H9 (cell line): Measurements from ENCODE around the gene RNF26. TPM values are rescaled to one million over a fixed set of nuclear protein-coding genes. Genes with fewer than 3 reads are reported as not detected.

Source experiments
- DNase-seq: peaks from one replicate; pipeline ENCODE4 v3.0.0-alpha.2; 2017
- H2AFZ ChIP-seq: one replicate; pipeline ENCODE4 v1.6.1; 2013; ENCODE audit warnings: mild to moderate bottlenecking, low read length, control low read depth, moderate library complexity
- H2AK5ac ChIP-seq: 2 replicates; pipeline ENCODE4 v1.6.1; 2013; ENCODE audit warnings: low read length, control low read depth, mixed read lengths; ENCODE audit not compliant: insufficient read length
- H2BK120ac ChIP-seq: one replicate; pipeline ENCODE4 v1.6.1; 2013; ENCODE audit warnings: low read depth, mild to moderate bottlenecking, low read length, control low read depth, inconsistent platforms; ENCODE audit not compliant: poor library complexity, severe bottlenecking
- H2BK12ac ChIP-seq: 2 replicates; pipeline ENCODE4 v1.6.1; 2013; ENCODE audit warnings: low read length, control low read depth, mixed read lengths, low read depth; ENCODE audit not compliant: insufficient read length
- H2BK15ac ChIP-seq: 2 replicates; pipeline ENCODE4 v1.6.1; 2013; ENCODE audit warnings: low read depth, low read length, control low read depth
- H2BK20ac ChIP-seq: one replicate; pipeline ENCODE4 v1.6.1; 2013; ENCODE audit warnings: low read depth, mild to moderate bottlenecking, low read length, control low read depth, inconsistent platforms; ENCODE audit not compliant: poor library complexity, severe bottlenecking
- H2BK5ac ChIP-seq: 2 replicates; pipeline ENCODE4 v1.6.1; 2013; ENCODE audit warnings: low read length, control low read depth, mixed read lengths; ENCODE audit not compliant: insufficient read length
- H3K14ac ChIP-seq: 2 replicates; pipeline ENCODE4 v1.6.1; 2013; ENCODE audit warnings: low read length, control low read depth; ENCODE audit not compliant: insufficient read depth
- H3K18ac ChIP-seq: 2 replicates; pipeline ENCODE4 v1.6.1; 2013; ENCODE audit warnings: low read depth, mild to moderate bottlenecking, mixed read lengths, low read length, control low read depth; ENCODE audit not compliant: insufficient read length
- H3K23ac ChIP-seq: 2 replicates; pipeline ENCODE4 v1.6.1; 2013; ENCODE audit warnings: low read length, control low read depth, mixed read lengths, low read depth; ENCODE audit not compliant: insufficient read length
- H3K23me2 ChIP-seq: 2 replicates; pipeline ENCODE4 v1.6.1; 2013; ENCODE audit warnings: low read depth, mild to moderate bottlenecking, mixed read lengths, low read length, control low read depth; ENCODE audit not compliant: insufficient read length, poor library complexity, severe bottlenecking
- H3K27ac ChIP-seq: 2 replicates; pipeline ENCODE4 v1.5.1; 2013; ENCODE audit warnings: low read length, control low read depth, mixed read lengths, low read depth; ENCODE audit not compliant: insufficient read length
- H3K27me3 ChIP-seq: 2 replicates; pipeline ENCODE4 v1.6.1; 2013; ENCODE audit warnings: low read length, control low read depth, inconsistent platforms; ENCODE audit not compliant: insufficient read depth
- H3K4ac ChIP-seq: 2 replicates; pipeline ENCODE4 v1.6.1; 2013; ENCODE audit warnings: low read depth, mild to moderate bottlenecking, control low read depth, inconsistent platforms, low read length, moderate library complexity
- H3K4me1 ChIP-seq: 2 replicates; pipeline ENCODE4 v1.6.1; 2013; ENCODE audit warnings: low read length, control low read depth, inconsistent platforms; ENCODE audit not compliant: insufficient read depth
- H3K4me2 ChIP-seq: 2 replicates; pipeline ENCODE4 v1.6.1; 2013; ENCODE audit warnings: low read length, control low read depth, mixed read lengths; ENCODE audit not compliant: insufficient read length, insufficient read depth
- H3K56ac ChIP-seq: 2 replicates; pipeline ENCODE4 v1.6.1; 2013; ENCODE audit warnings: low read depth, mild to moderate bottlenecking, mixed read lengths, low read length, control low read depth; ENCODE audit not compliant: insufficient read length
- H3K79me1 ChIP-seq: 2 replicates; pipeline ENCODE4 v1.6.1; 2013; ENCODE audit warnings: low read depth, mild to moderate bottlenecking, moderate library complexity, low read length, control low read depth, inconsistent platforms; ENCODE audit not compliant: insufficient read depth, poor library complexity, severe bottlenecking
- H3K79me2 ChIP-seq: 2 replicates; pipeline ENCODE4 v1.6.1; 2013; ENCODE audit warnings: low read length, control low read depth, inconsistent platforms; ENCODE audit not compliant: insufficient read depth
- H3K9ac ChIP-seq: 2 replicates; pipeline ENCODE4 v1.6.1; 2013; ENCODE audit warnings: low read length, control low read depth, mixed read lengths; ENCODE audit not compliant: insufficient read length; ENCODE audit errors: extremely low read depth
- H3K9me3 ChIP-seq: one replicate; pipeline ENCODE4 v1.6.1; 2013; ENCODE audit warnings: low read depth, low read length, inconsistent platforms; ENCODE audit not compliant: control insufficient read depth
- H3T11ph ChIP-seq: one replicate; pipeline ENCODE4 v1.6.1; 2013; ENCODE audit warnings: mild to moderate bottlenecking, low read length, control low read depth, inconsistent platforms
- H4K20me1 ChIP-seq: one replicate; pipeline ENCODE4 v1.6.1; 2013; ENCODE audit not compliant: control insufficient read depth, insufficient read length, insufficient read depth
- H4K5ac ChIP-seq: 2 replicates; pipeline ENCODE4 v1.6.1; 2013; ENCODE audit warnings: low read depth, mild to moderate bottlenecking, mixed read lengths, low read length, control low read depth; ENCODE audit not compliant: insufficient read length
- H4K8ac ChIP-seq: replicated peaks from 2 replicates; pipeline ENCODE4 v1.6.1; 2013; ENCODE audit warnings: low read length, control low read depth, mixed read lengths, low read depth; ENCODE audit not compliant: insufficient read length
- H4K91ac ChIP-seq: 2 replicates; pipeline ENCODE4 v1.6.1; 2013; ENCODE audit warnings: low read depth, mild to moderate bottlenecking, moderate library complexity, mixed read lengths, low read length, control low read depth; ENCODE audit not compliant: insufficient read length
- H3K27ac Mint-ChIP-seq, 3 experiments: 2 replicates in 2 of 3; 3 replicates in 1 of 3; pipeline ENCODE4 v1.8.0; 2020 to 2021; ENCODE audit warnings: mixed read lengths in 3 of 3, mild to moderate bottlenecking in 1 of 3, moderate library complexity in 1 of 3
- H3K27me3 Mint-ChIP-seq: 2 replicates; pipeline ENCODE4 v1.8.0; 2021; ENCODE audit warnings: low read depth, mild to moderate bottlenecking, moderate library complexity, mixed read lengths
- H3K36me3 Mint-ChIP-seq, 3 experiments: 2 replicates in 2 of 3; 3 replicates in 1 of 3; pipeline ENCODE4 v1.8.0; 2020 to 2021; ENCODE audit warnings: low read depth in 3 of 3, mixed read lengths in 3 of 3; ENCODE audit not compliant: insufficient read depth in 1 of 3
- H3K4me1 Mint-ChIP-seq, 2 experiments: 2 replicates each; pipeline ENCODE4 v1.8.0; 2020; ENCODE audit warnings: mixed read lengths in 2 of 2
- H3K4me3 Mint-ChIP-seq, 2 experiments: 2 replicates in 1 of 2; 3 replicates in 1 of 2; pipeline ENCODE4 v1.8.0; 2020 to 2021; ENCODE audit warnings: mild to moderate bottlenecking in 2 of 2, mixed read lengths in 2 of 2, moderate library complexity in 1 of 2
- H3K9me3 Mint-ChIP-seq, 2 experiments: 2 replicates in 1 of 2; 3 replicates in 1 of 2; pipeline ENCODE4 v1.8.0; 2020; ENCODE audit warnings: mild to moderate bottlenecking in 2 of 2, mixed read lengths in 2 of 2, moderate library complexity in 1 of 2
- CTCF ChIP-seq: fragments of 200-600 bp; sonication (generic); conservative IDR thresholded peaks from 3 replicates; pipeline ENCODE4 v1.8.0; 2021; ENCODE audit warnings: antibody characterized with exemption, mild to moderate bottlenecking
- WGBS: extraction: QIAGEN DNeasy Blood & Tissue Kit; methylation state at CpG from one replicate; pipeline ENCODE4 v1.1.7; 2013; ENCODE audit warnings: missing lambda C conversion rate, low lambda C conversion rate, mixed read lengths; ENCODE audit not compliant: insufficient read length; ENCODE audit errors: extremely low coverage; 5-methylcytosine and 5-hydroxymethylcytosine counted together
- total RNA-seq: library from RNA; stranded (reverse); gene quantifications from 2 replicates; pipeline ENCODE4 v1.2.1, GENCODE V29; 2021

The RNF26 gene
- total RNA-seq, 1 experiment from 2014 or later, result 57.6 TPM

DNA sequence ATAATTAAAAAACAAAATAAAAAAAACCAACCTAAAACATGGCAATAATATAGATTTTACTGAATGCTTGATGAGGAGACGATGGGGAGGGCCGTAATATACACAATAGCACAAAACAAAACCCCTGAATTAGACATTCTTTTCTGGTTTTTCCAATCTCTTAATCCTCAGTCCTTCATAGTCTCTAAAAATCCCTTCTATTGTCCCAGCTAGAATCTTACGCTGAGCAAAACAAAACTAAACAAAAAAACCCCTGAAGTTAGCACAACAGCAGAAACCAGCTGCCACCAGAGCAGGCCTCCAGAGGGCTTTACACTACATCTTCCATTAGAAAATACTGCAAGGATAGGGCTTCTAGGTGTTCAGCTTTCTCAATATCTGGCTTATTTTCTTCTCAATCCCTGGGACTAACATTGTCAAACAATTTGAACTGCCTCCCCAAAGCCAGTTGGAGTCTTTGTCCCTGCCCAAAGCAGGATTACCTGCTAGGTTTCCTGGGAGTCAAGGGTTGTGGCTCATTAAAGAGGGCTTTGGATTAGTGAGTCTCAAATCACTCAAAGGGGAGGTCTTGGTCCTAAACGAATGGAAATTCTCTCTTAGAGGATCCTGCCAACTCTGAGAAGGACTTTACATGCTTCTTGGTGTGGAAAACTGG is 2.1 kb upstream of the RNF26 start:
- H3K9ac ChIP-seq, result no peak overlapping the region
- no peak overlapping the region for H3K56ac ChIP-seq
- DNase-seq, result no peak
- TF ChIP-seq CTCF, result no peak
- peak overlapping the region in 1 of 3 experiments; percentile 93; a peak in 3 of 7 replicates for H3K27ac Mint-ChIP-seq
- H3K4me1 ChIP-seq, result no peaks in the 10 kb centered on the region; the same call in 1 of the 2 replicates
- no CpG with 5 or more reads among the region's 4 CpGs for WGBS
- no peak overlapping the region for H2AK5ac ChIP-seq
- no peak overlapping the region for H3K4ac ChIP-seq
- no peaks in the 10 kb centered on the region for H3K9me3 ChIP-seq
- peaks cover 28 to 51% of the 10 kb centered on the region in 2 experiments for H3K4me1 Mint-ChIP-seq
- no peaks in the 10 kb centered on the region; the same call in 1 of the 2 replicates for H3K27me3 Mint-ChIP-seq
- no peaks in the 10 kb centered on the region for H4K20me1 ChIP-seq
- H2BK12ac ChIP-seq, result no peak overlapping the region
- no peak overlapping the region for H2BK20ac ChIP-seq
- peaks cover 13 to 17% (median 15%) of the 10 kb centered on the region in 3 experiments for H3K36me3 Mint-ChIP-seq
- no peak overlapping the region for H3T11ph ChIP-seq
- H2BK120ac ChIP-seq, result no peak overlapping the region
- peaks cover 9% of the 10 kb centered on the region for H3K79me1 ChIP-seq
- H2BK5ac ChIP-seq, result no peak overlapping the region
- H4K8ac ChIP-seq, result no peak overlapping the region
- no peak overlapping the region for H3K23ac ChIP-seq
- H2AFZ ChIP-seq, result no peak overlapping the region
- no peak overlapping the region for H3K4me2 ChIP-seq
- no peak overlapping the region for H2BK15ac ChIP-seq
- H3K23me2 ChIP-seq, result peaks cover 9% of the 10 kb centered on the region
- no peak overlapping the region for H4K91ac ChIP-seq
- no peak overlapping the region for H3K27ac ChIP-seq
- no peak overlapping the region for H3K14ac ChIP-seq
- H3K9me3 Mint-ChIP-seq, result no peaks in the 10 kb centered on the region; a peak in 1 of 5 replicates
- H4K5ac ChIP-seq, result no peak overlapping the region
- H3K18ac ChIP-seq, result no peak overlapping the region
- peaks cover 13% of the 10 kb centered on the region; the same call in 1 of the 2 replicates for H3K79me2 ChIP-seq
- H3K4me3 Mint-ChIP-seq, result no peak overlapping the region; a peak in 1 of 5 replicates
- no peaks in the 10 kb centered on the region for H3K27me3 ChIP-seq
